Fibroblast of lung (primary cell): ENCODE measurements around the gene MAB21L3.

Source experiments
- EZH2 ChIP-seq: IDR thresholded peaks from 2 replicates; pipeline ENCODE4 v1.5.1; 2012; ENCODE audit warnings: low read length, control low read depth, mild to moderate bottlenecking; ENCODE audit errors: missing control alignments
- TF ChIP-seq, protein P1 (sequence below), 2 donors: IDR thresholded peaks in 1 of 2; conservative IDR thresholded peaks in 1 of 2; 1 replicate in 1 of 2; 2 replicates in 1 of 2; pipeline ENCODE4 v1.5.1; 2011 to 2012; ENCODE audit warnings: low read length in 2 of 2, control low read depth in 1 of 2, inconsistent platforms in 1 of 2, low read depth in 1 of 2, mild to moderate bottlenecking in 1 of 2

GRCh38 chr1:116075990-116076389, 35.2 kb upstream of the MAB21L3 start:
- TF ChIP-seq, protein P1, sequence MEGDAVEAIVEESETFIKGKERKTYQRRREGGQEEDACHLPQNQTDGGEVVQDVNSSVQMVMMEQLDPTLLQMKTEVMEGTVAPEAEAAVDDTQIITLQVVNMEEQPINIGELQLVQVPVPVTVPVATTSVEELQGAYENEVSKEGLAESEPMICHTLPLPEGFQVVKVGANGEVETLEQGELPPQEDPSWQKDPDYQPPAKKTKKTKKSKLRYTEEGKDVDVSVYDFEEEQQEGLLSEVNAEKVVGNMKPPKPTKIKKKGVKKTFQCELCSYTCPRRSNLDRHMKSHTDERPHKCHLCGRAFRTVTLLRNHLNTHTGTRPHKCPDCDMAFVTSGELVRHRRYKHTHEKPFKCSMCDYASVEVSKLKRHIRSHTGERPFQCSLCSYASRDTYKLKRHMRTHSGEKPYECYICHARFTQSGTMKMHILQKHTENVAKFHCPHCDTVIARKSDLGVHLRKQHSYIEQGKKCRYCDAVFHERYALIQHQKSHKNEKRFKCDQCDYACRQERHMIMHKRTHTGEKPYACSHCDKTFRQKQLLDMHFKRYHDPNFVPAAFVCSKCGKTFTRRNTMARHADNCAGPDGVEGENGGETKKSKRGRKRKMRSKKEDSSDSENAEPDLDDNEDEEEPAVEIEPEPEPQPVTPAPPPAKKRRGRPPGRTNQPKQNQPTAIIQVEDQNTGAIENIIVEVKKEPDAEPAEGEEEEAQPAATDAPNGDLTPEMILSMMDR (conservative IDR thresholded peaks at IDR 0.05 in 1 of 2, IDR thresholded peaks at IDR 0.05 in 1 of 2; ENCODE audit: low read depth in 1 of 2, low read length in 2 of 2) = no peak
- TF ChIP-seq EZH2 = no peak
